Measurements from ENCODE around the gene TOGARAM1.

TOGARAM1 gene

DNA sequence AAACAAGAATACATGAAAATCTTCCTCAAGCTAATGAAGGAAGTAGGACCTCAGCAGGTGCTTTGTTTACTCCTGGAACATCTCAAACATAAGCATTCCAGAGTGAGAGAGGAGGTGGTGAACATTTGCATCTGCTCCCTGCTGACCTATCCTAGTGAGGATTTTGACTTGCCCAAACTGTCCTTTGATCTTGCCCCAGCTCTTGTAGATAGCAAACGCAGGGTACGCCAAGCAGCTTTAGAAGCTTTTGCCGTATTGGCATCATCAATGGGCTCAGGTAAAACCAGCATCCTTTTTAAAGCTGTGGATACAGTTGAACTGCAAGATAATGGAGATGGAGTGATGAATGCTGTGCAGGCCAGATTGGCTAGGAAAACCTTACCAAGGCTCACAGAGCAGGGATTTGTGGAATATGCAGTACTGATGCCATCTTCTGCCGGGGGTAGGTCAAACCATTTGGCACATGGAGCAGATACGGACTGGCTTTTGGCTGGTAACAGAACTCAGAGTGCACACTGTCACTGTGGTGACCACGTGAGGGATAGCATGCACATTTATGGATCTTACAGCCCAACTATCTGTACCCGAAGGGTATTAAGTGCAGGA lies 1.9 kb downstream of the TOGARAM1 start:
- no peak for DNase-seq (ENCODE audit: low read depth)

DNA sequence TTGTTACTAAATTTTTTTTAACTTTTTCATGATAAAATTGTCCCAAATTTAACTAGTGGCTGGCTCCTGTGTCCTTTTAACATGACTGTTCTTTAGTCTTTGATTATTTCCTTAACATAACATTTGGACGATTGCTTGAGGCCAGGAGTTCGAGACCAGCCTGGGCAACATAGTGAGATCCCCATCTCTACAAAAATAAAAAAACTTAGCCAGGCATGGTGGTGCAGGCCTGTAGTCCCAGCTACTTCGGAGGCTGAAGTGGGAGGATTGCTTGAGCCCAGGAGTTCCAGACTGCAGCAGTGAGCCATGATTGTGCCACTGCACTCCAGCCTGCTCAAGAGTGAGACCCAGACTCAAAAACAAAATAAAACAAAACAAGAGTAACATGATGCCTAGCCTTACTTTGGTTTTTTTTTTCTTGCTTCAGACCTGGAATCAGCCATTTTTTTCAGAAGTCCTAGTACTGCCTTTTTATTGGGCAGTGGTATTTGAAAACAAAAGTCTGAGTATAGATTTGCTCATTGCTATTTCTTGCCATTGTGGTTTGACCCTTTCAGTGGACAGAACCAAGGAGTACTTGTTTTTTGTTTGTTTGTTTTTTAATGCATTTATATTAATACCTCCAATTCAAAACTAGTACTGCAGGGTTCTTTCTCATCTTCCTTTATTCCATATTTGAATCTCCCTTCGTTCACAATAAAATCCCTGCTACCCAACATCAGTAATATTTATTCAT lies 4.8 kb downstream of the TOGARAM1 start:
- DNase-seq (ENCODE audit: low read depth), result no peak

DNA sequence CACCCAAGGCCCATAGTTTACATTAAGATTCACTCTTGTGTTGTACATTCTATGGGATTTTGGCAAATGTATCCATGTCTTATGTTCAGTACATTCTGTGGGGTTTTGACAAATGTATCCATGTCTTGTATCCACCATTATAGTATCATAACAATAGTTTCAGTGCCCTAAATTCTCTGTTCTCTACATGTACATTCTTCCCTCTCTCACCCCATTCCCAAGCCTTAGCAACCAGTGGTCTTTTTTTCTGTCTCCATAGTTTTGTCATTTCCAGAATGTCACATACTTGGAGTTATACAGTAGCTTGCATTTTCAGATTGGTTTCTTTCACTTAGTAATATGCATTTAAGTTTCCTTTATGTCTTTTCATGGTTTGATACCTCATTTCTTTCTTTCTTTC lies 6.7 kb downstream of the TOGARAM1 start:
- no peak for DNase-seq (ENCODE audit: low read depth)

DNA sequence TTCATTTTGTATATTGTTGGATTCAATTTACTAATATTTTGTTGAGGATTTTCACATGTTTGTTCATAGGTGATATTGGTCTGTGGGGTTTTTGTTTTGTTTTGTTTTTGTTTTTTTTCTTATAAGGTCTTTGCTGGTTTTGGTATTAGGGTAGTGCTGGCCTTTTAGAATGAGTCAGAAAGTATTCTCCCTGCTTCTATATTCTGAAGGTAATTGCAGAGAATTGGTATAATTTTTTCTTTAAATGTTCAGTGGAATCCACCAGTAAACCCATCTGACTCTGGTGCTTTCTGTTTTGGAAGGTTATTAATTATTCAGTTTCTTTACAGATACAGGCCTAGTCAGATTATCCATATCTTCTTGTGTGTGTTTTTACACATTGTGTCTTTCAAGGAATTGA lies 8.9 kb downstream of the TOGARAM1 start:
- DNase-seq (ENCODE audit: low read depth), result no peak

DNA sequence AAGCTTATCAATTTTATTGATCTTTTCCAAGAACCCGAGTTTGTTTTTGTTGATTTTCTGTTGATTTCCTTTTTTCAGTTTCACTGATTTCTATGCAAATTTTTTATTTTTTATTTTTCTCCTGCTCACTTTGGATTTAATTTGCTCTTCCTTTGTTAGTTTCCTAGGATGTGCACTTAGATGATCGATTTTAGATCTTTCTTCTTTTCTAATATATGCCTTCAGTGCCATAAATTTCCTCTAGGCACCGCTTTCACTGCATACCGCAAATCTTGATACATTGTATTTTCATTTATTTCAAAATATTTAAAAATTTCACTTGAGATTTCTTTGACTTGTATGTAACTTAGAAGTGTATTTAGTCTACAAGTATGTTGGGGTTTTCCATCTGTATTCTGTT lies 9.5 kb downstream of the TOGARAM1 start:
- DNase-seq (ENCODE audit: low read depth), result no peak

DNA sequence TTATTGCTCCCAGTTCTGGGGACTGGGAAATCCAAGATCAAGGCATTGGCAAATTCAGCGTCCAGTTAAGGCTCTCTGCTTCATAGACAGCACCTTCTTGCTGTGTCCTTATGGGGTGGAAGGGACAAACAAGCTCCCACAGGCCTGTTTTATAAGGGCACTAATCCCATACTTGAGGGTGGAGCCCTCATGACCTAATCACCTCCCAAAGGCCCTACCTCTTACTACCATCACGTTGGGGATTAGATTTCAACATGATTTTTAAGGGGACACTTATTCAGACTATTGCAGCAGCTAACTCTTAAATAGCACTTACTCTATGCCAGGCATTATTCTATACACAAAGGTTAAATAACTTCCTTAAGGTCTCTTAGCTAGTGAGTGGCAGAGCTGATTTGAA lies 17.3 kb downstream of the TOGARAM1 start:
- no peak for DNase-seq (ENCODE audit: low read depth)

DNA sequence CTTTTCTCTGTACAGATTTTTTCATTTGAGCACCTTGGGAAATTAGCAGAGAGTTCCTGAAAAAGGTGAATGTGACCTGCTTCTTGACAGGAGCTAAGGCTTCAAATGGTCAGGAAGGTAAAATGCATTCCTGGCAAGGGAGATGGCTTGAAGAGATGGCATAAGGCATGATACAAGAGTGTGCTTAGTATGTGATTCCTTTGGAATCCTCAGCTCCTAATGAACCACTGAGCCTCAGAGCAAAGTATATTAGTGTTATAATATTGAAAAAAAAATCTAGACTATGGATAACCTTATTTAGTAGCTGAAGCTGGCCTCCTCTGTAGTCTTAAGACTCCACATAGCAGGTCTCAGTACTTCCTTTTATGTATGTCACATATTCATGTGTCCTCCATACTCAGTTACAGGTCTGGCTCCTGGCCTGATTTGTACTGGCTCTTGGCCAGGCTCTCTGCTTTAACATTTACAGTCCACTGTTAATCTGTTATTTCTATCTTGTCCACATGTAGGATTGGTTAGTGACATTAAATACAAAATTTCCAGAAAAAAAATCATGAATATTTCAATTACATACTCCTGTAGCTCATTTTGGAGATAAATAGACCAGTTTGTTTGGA lies 17.9 kb downstream of the TOGARAM1 start:
- DNase-seq (ENCODE audit: low read depth), result no peak

DNA sequence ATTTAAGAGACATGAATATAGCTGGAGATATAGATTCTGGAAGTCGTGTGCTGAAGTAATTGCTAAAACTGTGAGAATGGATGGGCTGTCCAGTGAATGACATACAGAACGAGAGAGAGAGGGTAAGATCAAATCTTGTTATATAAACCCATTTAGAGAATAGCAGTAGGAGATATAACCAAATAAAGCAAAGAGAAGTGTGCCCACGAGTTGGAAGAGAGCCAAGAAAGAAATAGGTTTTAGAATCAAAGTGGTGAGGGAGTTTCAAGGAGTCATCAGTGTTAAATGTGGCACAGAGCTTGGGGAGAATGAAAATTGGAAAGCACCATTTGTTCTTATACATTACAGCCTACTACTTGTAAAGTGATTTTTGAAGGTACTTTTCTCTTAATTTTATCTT lies 19.2 kb downstream of the TOGARAM1 start:
- DNase-seq (ENCODE audit: low read depth), result no peak

DNA sequence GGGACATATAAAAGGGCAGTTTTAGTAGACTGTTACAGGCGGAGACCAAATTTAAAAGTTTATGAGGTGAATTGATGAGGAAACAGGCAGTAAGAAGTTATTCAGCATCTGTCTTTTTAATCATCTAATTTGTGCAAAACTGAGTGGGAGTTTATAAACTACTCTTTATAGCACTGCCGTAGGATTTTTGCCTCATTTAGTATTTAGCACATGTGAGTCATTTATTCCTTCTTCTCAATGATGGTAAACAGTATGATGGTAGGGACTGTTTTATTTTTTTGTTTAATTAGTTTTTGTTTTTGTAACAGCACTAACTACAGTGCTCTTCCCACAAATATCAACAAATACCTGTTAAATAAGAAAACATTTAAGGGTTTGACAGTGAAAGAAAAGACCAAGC lies 20.6 kb downstream of the TOGARAM1 start:
- DNase-seq (ENCODE audit: low read depth), result no peak

DNA sequence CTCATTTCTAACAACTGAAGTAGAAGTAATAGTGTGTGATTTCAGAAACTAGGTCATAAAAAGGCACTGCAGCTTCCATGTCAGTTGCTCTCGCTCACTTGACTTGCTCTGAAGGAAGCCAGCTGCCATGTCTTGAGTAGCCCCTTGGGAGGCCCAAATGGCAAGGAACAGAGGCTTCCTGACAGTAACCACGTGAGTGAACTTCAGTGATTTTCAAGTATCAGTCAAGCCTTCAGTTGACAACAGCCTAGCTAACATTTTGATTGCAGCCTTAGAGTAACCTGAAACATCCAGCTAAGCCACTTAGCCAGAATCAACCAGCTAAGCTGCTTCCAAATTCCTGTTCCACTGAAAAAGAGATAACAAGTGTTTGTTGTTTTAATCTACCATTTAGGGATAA lies 26.7 kb downstream of the TOGARAM1 start:
- DNase-seq (ENCODE audit: low read depth), result no peak

DNA sequence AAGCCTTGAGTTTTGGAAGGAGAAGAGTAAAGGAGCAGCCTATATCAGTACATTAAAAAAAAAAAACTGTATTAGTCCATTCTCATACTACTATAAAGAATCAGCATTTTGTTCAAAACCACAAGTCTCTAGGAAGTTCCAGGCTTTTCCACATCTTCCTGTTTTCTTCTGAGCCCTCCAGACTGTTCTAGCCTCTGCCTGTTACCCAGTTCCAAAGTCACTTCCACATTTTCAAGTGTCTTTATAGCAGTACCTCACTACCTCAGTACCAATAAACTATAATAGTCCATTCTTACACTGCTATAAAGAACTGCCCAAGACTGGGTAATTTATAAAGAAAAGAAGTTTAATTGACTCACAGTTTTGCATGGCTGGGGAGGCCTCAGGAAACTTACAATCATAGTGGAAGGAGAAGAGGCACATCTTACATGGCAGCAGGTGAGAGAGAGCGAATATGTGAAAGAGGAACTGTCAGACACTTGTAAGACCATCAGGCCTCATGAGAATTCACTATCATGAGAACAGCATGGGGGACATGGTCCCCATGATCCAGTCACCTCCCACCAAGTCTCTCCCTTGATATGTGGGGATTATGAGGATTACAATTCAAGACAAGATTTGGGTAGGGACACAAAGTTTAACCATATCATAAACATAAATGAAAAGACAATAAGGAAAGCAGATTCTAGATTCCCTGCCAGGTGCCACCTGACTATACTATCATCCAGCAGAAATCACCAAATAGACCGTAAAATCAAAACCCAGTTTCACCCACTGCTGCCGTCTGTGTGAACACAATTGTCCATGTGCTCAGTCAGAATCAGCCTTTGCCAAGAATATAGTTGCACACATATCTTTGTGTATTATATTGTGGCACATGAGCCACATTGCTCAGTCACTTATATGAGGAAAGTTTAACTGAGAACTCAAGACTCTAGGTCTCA lies 27.8 kb downstream of the TOGARAM1 start:
- no peak for DNase-seq (ENCODE audit: low read depth)

DNA sequence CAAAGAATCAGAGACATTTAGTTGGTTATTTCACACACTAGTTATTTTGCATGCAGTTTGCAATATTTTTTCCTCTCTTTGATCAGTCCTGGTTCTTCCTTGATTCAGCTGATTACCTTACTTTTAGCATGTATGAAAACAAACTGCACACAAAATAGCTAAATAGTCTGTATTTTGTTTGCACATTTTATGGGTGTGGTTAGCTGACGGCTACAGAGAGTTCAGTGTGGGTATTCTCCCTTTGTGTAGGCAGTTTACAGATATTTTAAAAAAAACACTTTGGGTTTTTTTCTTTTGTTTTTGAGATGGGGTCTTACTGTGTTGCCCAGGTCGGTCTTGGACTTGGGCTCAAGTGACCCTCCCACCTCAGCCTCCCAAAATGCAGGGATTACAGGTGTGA lies 28.5 kb downstream of the TOGARAM1 start:
- DNase-seq (ENCODE audit: low read depth), result no peak

DNA sequence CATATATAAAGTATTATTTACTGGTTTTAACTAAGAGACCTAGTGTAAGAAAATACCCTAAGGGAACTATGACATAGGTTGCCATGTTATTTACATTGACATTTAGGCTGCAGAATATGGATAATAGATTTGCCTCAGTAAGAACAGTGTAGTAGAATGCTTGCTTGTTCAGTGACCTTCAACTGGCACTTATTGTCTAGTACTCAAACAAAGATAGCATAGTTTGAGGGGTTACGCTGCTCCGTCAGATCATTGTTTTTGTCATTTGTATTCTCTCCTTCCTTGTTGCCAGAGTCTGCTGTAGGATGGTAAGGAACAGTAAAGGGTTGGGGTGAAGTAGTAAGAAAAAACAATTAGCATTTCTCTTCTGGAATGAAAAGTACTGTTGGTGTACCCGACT lies 33.2 kb downstream of the TOGARAM1 start:
- no peak for DNase-seq (ENCODE audit: low read depth)

DNA sequence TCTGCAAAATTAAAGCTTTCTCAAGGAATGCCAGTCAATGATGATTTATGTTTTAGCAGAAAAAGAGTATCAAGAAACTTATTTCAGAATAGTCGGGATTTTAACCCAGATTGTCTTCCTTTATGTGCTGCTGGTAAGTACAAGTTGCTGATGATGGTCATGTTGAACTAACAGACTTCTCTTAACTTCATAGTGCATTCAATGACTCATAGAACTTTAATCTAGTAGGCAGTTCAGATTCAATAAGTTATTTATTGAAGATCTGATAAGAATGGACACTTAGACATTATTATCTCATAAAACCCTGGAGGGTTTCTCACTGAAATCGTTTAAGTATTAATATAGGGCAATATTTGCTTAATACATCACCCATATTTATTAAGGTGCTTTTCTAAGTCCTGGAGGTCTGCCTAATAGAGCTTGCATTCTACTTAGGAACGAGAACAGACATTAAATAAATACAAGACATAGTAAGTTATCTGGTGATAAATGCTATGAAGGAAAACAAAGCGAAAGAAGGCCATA lies 33.8 kb downstream of the TOGARAM1 start:
- DNase-seq (ENCODE audit: low read depth), result no peak

DNA sequence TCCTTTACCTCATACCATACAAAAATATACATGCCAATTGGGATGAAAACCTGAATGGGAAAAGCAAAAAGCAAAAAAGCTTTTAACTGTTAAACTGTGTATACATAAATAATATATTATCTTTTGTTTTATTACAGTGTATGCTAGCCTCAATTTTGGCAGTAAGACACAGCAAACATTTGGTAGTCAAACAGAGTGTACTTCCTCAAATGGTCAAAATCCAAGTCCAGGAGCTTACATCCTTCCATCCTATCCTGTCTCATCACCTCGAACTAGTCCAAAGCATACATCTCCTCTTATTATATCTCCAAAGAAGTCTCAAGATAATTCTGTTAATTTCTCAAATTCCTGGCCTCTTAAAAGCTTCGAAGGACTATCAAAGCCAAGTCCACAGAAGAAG lies 41.9 kb downstream of the TOGARAM1 start:
- DNase-seq (ENCODE audit: low read depth), result no peak

DNA sequence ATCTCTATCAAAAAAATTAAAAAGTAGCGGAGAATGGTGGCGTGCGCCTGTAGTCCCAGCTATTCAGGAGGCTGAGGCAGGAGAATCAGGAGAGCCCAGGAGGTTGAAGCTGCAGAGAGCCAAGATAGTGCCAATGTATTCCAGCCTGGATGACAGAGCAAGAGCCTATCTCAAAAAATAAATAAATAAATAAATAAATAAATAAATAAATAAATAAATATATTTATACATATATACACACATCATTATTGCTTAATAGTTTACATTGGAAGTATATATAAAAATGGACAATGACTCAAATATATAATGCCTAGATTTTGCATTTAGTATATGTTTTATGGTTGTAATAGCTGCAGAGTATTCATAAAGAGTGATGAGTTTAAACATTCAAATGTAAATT lies 53.1 kb downstream of the TOGARAM1 start:
- DNase-seq (ENCODE audit: low read depth), result no peak

DNA sequence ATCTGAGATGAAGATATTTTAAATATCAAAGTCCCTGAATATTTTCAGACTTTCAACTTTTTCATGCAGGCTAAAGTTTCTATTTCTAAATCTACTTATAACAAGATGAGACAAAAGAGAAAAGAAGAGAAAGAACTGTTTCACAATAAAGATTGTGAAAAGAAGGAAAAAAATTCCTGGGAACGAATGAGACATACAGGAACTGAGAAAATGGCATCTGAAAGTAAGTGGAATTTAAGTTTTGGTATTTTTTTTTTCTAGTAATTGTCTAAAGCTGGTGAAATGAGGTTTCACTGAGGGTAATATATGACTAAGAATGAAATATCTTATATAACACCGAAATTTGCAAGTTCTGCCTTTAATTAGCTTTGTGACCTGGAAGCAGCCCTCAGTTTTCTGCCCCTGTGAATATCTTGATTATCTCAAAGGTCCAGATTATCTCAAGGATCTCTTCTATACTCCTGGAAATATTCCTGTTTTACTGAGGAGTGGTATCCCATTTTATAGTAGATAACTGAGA lies 66.2 kb downstream of the TOGARAM1 start:
- no peak for DNase-seq (ENCODE audit: low read depth)

DNA sequence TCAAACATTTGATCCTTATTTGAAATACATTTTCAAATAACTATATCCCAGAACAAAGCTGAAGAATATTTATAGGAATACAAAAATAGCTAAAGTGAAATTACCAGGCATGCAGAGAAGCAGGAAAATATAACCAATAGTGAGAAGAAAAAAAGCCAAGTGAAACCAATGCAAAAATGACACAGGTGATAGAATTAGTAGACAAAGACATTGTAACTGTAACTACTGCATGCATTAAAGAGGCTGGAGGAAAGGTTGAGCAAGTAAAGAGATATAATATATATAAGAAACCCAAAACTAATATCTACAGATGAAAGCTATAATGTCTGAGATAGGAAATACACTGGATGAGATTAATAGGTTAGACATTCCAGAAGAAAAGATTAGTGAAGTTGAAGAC lies 72.7 kb downstream of the TOGARAM1 start:
- no peak for DNase-seq (ENCODE audit: low read depth)

DNA sequence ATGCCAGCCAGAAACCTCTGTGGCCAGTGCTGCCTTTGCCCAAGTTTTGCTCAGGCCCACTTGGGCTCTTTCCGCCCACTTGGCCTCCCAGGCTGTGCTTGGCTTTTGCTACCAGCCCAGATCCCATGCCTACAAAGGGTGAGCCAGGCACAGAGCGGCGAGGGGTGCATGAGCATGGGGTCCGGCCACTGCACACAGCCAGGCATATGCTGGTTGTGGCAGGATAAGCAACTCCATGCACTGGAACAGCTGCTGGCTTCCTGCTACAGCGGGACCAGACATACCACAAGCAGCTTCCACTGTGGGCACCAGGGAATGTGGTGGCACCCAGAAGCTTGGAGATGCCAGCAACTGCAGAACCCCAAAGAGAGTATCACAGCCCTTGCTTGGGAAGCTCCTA lies 76.3 kb downstream of the TOGARAM1 start:
- DNase-seq (ENCODE audit: low read depth), result no peak

DNA sequence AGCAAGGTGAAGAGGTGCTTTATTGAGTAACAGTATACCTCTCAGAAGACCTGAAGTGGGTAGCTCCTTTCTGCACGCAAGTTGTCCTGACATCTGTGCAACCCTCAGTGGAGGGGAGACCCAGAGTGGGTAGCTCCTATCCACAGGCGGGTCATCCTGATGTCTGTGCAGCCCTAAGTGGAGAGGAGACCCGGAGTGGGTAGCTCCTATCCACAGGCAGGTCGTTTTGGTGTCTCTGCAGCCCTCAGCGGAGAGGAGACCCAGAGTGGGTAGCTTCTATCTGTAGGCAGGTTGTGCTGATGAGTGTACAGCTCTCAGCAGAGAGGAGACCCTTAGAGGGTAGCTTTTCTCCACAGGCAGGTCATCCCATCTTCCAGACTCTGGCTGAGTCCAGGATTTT lies 76.9 kb downstream of the TOGARAM1 start:
- no peak for DNase-seq (ENCODE audit: low read depth)

DNA sequence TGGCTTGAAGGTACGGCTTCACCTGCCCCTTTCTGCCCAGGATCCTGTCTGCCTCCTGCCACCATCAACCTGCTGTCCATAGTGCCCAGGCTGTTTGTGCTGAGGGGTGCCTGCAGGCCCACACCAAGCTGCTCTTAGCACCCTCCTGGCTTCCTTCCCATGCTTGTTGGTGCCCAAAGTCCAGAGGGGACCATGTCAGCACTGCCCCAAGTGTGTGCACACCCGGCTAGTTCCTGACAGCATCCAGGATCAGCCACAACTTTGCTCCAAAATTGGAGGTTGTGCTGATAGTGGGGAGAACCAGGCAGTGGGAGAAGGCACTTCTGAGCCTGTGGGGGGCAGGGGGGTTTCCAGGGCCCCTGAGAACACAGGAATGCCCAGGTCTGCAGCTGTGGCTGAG lies 77.4 kb downstream of the TOGARAM1 start:
- DNase-seq (ENCODE audit: low read depth), result no peak

DNA sequence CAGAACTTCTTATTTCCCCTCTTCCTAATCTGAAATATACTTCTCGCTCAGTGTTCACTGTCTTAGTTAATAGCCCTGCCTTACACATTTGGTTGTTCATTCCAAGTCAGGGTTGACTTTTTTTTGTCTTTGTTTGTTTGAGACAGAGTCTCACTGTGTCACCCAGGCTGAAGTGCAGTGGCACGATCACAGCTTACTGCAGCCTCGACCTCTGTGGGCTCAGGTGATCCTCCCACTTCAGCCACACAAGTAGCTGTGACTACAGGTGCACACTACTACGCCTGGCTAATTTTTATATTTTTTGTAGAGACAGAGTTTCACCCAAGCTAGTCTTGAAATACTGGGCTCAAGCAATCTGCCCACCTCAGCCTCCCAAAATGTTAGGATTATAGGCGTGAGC lies 79.7 kb downstream of the TOGARAM1 start:
- no peak for DNase-seq (ENCODE audit: low read depth)

Measured in activated T-helper 9 cell treated with anti-CD3 and anti-CD28 coated beads, Interleukin-2, amount 50 U/mL, for 16 hours (primary cell).